ENCODE results near the gene LINGO1. TPM values are rescaled to one million over a fixed set of nuclear protein-coding genes. Genes with fewer than 3 reads are reported as not detected.

Gene LINGO1
- total and polyA plus RNA-seq, 2 donors (not counting 1 experiment from before 2014, with no cell fraction given) = not detected

DNA sequence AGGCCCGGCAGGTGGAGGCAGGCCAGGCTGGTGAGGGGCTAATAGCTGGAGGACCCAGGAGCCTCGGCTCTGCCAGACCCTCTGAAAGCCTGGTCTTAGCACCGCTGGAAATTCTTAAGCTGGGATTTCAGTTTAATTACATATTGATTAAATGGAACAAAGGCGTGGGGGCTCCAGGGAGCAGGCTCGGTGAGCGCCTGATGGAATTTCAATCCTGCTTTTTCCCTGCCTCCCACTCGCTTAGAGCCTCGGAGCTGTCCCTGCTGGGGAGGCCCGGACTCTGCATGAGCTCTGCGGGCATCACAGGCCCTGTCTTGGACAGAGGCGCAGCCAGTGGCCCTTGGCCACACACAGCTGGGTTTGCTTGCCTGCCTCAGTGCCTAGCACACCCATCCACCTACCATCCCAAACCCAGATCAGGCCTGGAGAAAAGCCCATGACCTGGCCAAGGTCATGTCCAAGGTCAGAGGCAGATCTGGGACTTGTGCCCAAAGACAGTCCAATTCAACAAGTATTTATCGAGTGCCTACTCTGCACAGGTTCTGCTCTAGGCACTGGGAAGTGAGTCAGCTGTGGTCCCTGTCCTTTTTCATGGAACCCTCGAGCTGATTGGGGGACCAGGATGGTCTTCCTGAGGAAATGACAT is 40.6 kb downstream of the LINGO1 start:
- Histone ChIP-seq H4K20me1 (ENCODE audit: control insufficient read depth, insufficient read depth, low read length, poor library complexity, severe bottlenecking) (no peaks in the 10 kb centered on the region), H2AFZ (ENCODE audit: insufficient read depth, low read depth, low read length, poor library complexity, severe bottlenecking) (no peak overlapping the region), H3K79me2 (ENCODE audit: control insufficient read depth, insufficient read depth, low read length) (no peaks in the 10 kb centered on the region), H3K9me3 (ENCODE audit: control extremely low read depth in 1 of 3, control insufficient read depth in 2 of 3, insufficient read depth in 1 of 3, low read length in 2 of 3) (no peaks in the 10 kb centered on the region), H3K4me1 (ENCODE audit: control insufficient read depth in 2 of 2, insufficient read depth in 2 of 2, low read length in 2 of 2) (no peaks in the 10 kb centered on the region), H3K36me3 (replicated peaks in 1 of 2; ENCODE audit: control extremely low read depth in 1 of 2, control insufficient read depth in 1 of 2, extremely low read depth in 1 of 2, insufficient read depth in 2 of 2, low read length in 1 of 2) (no peaks in the 10 kb centered on the region), H3K4me2 (replicated peaks; ENCODE audit: low read depth, low read length, poor library complexity, severe bottlenecking) (no peak overlapping the region), H3K27ac (ENCODE audit: low read length in 2 of 2) (no peak overlapping the region), H3K27me3 (replicated peaks in 1 of 4; ENCODE audit: control extremely low read depth in 1 of 4, control insufficient read depth in 3 of 4, insufficient read depth in 4 of 4, low read length in 3 of 4) (peaks cover 0 to 5% (median 0%) of the 10 kb centered on the region in 4 experiments), H3K9ac (ENCODE audit: low read length) (no peak overlapping the region), H3K4me3 (ENCODE audit: control extremely low read depth in 1 of 5, extremely low read depth in 1 of 5, insufficient read depth in 1 of 5, low read depth in 2 of 5, low read length in 4 of 5) (no peak overlapping the region)
- no peak for TF ChIP-seq EZH2 (IDR thresholded peaks at IDR 0.05; ENCODE audit: borderline replicate concordance, insufficient read depth, low read depth, low read length, poor library complexity, severe bottlenecking)
- TF ChIP-seq, protein P1, sequence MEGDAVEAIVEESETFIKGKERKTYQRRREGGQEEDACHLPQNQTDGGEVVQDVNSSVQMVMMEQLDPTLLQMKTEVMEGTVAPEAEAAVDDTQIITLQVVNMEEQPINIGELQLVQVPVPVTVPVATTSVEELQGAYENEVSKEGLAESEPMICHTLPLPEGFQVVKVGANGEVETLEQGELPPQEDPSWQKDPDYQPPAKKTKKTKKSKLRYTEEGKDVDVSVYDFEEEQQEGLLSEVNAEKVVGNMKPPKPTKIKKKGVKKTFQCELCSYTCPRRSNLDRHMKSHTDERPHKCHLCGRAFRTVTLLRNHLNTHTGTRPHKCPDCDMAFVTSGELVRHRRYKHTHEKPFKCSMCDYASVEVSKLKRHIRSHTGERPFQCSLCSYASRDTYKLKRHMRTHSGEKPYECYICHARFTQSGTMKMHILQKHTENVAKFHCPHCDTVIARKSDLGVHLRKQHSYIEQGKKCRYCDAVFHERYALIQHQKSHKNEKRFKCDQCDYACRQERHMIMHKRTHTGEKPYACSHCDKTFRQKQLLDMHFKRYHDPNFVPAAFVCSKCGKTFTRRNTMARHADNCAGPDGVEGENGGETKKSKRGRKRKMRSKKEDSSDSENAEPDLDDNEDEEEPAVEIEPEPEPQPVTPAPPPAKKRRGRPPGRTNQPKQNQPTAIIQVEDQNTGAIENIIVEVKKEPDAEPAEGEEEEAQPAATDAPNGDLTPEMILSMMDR (IDR thresholded peaks at IDR 0.05) = no peak
- Mint-ChIP-seq H3K27ac (no peak overlapping the region), H3K9me3 (ENCODE audit: insufficient read depth) (no peaks in the 10 kb centered on the region), H3K4me3 (no peak overlapping the region), H3K4me1 (no peaks in the 10 kb centered on the region), H3K27me3 (peaks cover 17% of the 10 kb centered on the region)
- ATAC-seq (ENCODE audit: low read depth) (no peak), DNase-seq (no peak)
- WGBS (ENCODE audit: insufficient coverage) = 89% methylated on average over 12 of the region's 13 CpGs
- ChIA-PET POLR2A (no interaction called here), CTCF (interaction anchor here (1.4 kb wide), 1 partner anchor 49 kb away, joined by 3 read pairs; no protein-coding TSS in a partner anchor)
- intact Hi-C loops (cut with micrococcal nuclease) = no loop called here

DNA sequence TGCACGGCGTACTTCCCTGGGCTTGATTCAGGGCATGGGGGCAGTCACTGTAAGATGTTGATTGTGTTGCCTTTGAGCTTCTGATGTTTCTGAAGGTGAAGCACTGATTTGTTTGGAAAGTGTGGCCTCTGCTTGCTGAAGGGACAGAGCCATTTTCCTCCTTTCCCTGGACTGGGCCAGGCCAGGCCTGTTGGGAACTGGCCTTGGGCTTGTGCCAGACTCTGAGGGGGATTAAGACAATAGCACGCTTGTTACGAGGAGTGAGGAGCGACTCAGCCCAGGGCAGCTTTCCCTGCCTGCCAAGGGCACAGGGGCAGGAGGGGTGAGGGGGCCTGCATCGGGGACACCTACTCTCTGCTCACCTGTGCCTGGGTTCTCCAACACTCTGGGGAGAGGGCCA is 42.9 kb downstream of the LINGO1 start:
- Mint-ChIP-seq H3K27ac (no peak overlapping the region), H3K9me3 (ENCODE audit: insufficient read depth) (no peaks in the 10 kb centered on the region), H3K4me3 (no peak overlapping the region), H3K27me3 (peaks cover 26% of the 10 kb centered on the region), H3K4me1 (no peaks in the 10 kb centered on the region)
- peaks cover 0 to 5% (median 0%) of the 10 kb centered on the region in 4 experiments for H3K27me3 ChIP-seq (replicated peaks in 1 of 4; ENCODE audit: control extremely low read depth in 1 of 4, control insufficient read depth in 3 of 4, insufficient read depth in 4 of 4, low read length in 3 of 4)
- ChIA-PET CTCF (no interaction called here), POLR2A (no interaction called here)
- H3K4me3 ChIP-seq (ENCODE audit: control extremely low read depth in 1 of 5, extremely low read depth in 1 of 5, insufficient read depth in 1 of 5, low read depth in 2 of 5, low read length in 4 of 5) = no peak overlapping the region
- no peak overlapping the region for H3K27ac ChIP-seq (ENCODE audit: low read length in 2 of 2)
- H3K9ac ChIP-seq (ENCODE audit: low read length) = no peak overlapping the region
- no peaks in the 10 kb centered on the region for H4K20me1 ChIP-seq (ENCODE audit: control insufficient read depth, insufficient read depth, low read length, poor library complexity, severe bottlenecking)
- no peak overlapping the region for H3K4me2 ChIP-seq (replicated peaks; ENCODE audit: low read depth, low read length, poor library complexity, severe bottlenecking)
- no peaks in the 10 kb centered on the region for H3K36me3 ChIP-seq (replicated peaks in 1 of 2; ENCODE audit: control extremely low read depth in 1 of 2, control insufficient read depth in 1 of 2, extremely low read depth in 1 of 2, insufficient read depth in 2 of 2, low read length in 1 of 2)
- ATAC-seq (ENCODE audit: low read depth) (no peak), DNase-seq (no peak)
- no peaks in the 10 kb centered on the region for H3K4me1 ChIP-seq (ENCODE audit: control insufficient read depth in 2 of 2, insufficient read depth in 2 of 2, low read length in 2 of 2)
- no peaks in the 10 kb centered on the region for H3K79me2 ChIP-seq (ENCODE audit: control insufficient read depth, insufficient read depth, low read length)
- no peak for TF ChIP-seq EZH2 (IDR thresholded peaks at IDR 0.05; ENCODE audit: borderline replicate concordance, insufficient read depth, low read depth, low read length, poor library complexity, severe bottlenecking)
- TF ChIP-seq, protein P1 (IDR thresholded peaks at IDR 0.05) = no peak
- 100% methylated on average over 6 of the region's 6 CpGs for WGBS (ENCODE audit: insufficient coverage)
- H2AFZ ChIP-seq (ENCODE audit: insufficient read depth, low read depth, low read length, poor library complexity, severe bottlenecking) = no peak overlapping the region
- no peaks in the 10 kb centered on the region for H3K9me3 ChIP-seq (ENCODE audit: control extremely low read depth in 1 of 3, control insufficient read depth in 2 of 3, insufficient read depth in 1 of 3, low read length in 2 of 3)
- intact Hi-C loops (cut with micrococcal nuclease) = no loop called here

Measured in B cell (primary cell).